GM12891 (cell line): ENCODE results near the gene MVD.

ENCODE experiments used
- DNase-seq: peaks from one replicate; pipeline ENCODE4 v3.0.0; 2011; ENCODE audit warnings: low spot score; ENCODE audit not compliant: insufficient read length
- FAIRE-seq: peaks from 2 replicates; lab custom pipeline; 2011; peaks lifted over from hg19 to GRCh38; lab: Jason Lieb, UNC
- PAX5 ChIP-seq: IDR thresholded peaks from 2 replicates; pipeline ENCODE4 v1.6.1; 2011; ENCODE audit warnings: low read length, moderate library complexity, mild to moderate bottlenecking; ENCODE audit not compliant: insufficient read depth, severe bottlenecking
- POLR2A ChIP-seq: IDR thresholded peaks from 2 replicates; pipeline ENCODE4 v1.6.1; 2011; ENCODE audit warnings: low read depth, low read length, control low read depth
- POLR2AphosphoS5 ChIP-seq: IDR thresholded peaks from 2 replicates; pipeline ENCODE4 v1.6.1; 2011; ENCODE audit warnings: low read depth, low read length, control low read depth
- POU2F2 ChIP-seq: IDR thresholded peaks from 2 replicates; pipeline ENCODE4 v1.6.1; 2011; ENCODE audit warnings: low read depth, mild to moderate bottlenecking, control low read depth, low read length, moderate library complexity
- SPI1 ChIP-seq: IDR thresholded peaks from 2 replicates; pipeline ENCODE4 v1.6.1; 2011; ENCODE audit warnings: low read depth, low read length, control low read depth
- TAF1 ChIP-seq: IDR thresholded peaks from 2 replicates; pipeline ENCODE4 v1.6.1; 2011; ENCODE audit warnings: low read depth, low read length, control low read depth

The MVD gene

DNA sequence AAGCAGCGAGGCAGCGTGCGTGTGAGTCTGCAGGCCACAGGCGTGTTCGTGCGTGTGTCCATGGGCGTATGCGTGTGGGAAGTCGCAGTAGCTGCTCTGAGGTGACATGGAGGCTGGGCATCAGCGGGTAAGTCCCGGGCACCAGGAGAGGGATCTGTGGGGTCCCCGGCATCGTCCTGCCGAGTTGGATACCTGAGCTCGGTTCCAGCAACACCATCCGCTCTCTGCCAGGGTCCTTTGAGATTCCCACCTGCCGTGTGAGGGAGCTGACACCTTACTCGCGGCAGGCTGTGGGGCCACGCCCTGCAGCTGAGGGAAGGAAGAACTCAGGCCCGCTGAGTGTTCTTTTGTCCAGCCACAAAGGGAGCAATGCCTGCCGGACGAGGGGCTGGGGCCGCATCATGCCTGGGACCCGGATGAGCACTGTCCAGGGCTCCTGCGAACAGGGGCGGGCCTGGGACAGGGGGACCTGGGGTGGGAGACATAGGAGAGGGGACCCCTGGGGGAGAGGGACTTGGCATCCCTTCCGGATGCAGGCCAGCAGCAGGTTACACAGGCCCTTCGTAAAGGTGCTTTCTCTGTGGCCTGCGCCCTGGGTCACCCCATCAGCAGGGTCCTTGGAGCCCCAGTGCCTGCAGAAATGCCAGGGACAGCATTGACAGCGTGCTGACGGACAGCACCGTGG is 28.4 kb upstream of the MVD start:
- FAIRE-seq (peak; percentile 31), DNase-seq (no peak)
- no peak for TF ChIP-seq POU2F2
- no peak for TF ChIP-seq POLR2A
- no peak for TF ChIP-seq PAX5
- TF ChIP-seq TAF1 = no peak
- TF ChIP-seq SPI1 = no peak
- no peak for TF ChIP-seq POLR2AphosphoS5

DNA sequence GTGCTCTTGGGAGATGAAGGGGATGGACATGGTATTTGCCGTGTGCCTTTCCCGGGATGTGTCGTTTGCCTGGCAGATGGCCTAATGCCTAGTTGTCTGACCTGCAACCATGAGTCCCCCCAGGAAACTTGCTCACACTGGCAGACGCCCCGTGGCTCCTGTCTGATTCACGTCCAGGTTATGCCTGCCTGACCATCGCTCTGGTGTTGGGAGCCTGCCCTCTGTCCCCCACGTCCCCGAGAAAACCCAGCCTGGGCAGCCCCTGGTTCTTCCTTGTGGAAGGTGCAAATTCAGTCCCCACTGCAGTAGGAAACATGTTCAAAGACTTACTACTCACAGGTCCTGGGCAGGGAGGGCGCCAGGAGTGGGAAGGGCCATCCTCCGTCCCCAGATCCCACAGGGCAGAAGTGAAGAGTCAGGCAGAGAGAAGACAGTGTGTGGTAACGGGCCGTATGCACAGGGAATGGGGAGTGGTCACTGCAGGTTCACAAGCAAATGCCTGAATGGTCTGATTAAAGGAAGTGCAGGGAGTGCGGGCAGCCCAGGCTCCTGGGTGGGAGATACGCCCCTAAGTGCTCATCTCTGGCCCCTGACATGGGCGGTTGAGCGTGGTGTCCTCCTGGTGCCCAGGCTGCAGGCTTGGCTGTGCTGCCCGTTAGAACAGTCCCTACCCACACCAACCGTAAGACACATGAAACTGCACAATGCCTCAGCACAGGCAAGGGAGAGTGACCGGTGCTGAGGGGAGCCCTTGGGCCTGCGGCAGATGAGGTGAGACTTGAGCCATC is 27.6 kb upstream of the MVD start:
- TF ChIP-seq POLR2AphosphoS5 (no peak), TAF1 (no peak), PAX5 (no peak), POU2F2 (no peak), POLR2A (no peak), SPI1 (no peak)
- FAIRE-seq (no peak), DNase-seq (no peak)

DNA sequence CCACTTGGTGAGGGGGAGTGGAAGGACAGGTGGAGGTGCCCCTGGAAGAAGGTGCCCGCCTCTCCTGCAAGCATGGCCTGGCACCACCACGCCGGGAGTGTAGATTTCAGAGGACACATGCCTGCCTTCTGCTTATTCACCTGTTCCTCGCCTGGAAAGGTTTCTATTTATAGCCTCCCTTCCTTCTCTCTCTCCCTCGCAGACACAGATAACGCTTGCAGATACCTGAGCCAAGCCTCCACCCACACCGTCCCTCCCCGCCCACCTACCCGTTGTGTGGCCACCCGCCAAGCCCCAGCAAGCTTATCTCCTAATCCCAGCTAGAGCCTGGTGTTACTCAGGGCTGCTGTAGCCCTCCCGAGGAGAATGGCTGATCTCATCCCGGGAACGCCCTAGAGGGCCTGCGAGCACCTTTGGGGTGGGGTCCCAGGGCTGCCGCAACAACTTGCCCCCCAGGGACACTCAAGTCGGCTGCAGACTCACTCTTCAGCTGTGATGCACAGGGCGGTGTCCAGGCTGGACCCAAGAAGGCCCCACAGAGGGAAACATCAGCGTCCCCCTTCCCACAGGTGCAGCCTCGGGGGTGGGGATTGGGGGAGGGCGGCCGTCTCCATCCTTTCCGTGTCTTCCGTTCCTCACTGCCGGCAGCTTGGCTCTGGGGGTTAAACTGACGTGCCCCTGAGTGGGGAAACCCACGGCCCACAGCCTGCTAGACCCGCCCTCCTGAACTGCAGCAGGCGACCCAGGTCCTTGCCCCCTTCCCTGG is 25.3 kb upstream of the MVD start:
- DNase-seq = no peak
- TF ChIP-seq POLR2A (no peak), SPI1 (no peak), TAF1 (no peak), POU2F2 (no peak), PAX5 (no peak), POLR2AphosphoS5 (no peak)
- no peak for FAIRE-seq

DNA sequence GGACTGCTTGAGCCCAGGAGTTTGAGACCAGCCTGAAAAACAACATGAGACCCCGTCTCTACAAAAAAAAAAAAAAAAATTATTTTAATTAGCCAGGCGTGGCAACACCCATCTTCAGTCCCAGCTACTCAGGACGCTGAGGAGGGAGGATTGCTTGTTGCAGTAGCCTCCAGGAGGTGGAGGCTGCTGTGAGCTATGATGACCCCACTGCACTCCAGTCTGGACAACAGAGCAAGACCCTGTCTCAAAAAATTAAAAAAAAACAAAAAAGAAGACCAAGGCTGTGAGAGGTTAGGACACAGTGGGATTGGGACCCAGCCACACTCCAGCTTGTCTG is 24.8 kb upstream of the MVD start:
- FAIRE-seq (no peak), DNase-seq (no peak)
- TF ChIP-seq POLR2AphosphoS5 (no peak), TAF1 (no peak)

DNA sequence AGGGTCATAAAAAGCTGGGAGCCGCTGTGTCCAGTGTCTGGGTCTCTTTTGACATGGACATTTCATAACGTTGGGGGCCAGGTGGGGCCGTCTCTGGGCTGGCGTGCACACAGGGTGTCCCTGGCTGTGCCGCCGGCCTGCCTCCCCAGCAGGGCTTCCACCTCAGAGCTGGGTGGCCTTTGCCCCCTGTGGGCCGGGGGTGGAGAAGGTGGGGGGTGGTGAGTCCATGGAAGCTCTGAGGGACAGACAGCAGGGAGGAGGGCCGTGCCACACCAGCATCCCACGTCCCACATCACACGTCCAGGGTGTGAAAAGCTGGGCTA is 24.3 kb upstream of the MVD start:
- no peak for TF ChIP-seq POLR2AphosphoS5
- no peak for TF ChIP-seq POU2F2
- no peak for TF ChIP-seq POLR2A
- TF ChIP-seq PAX5 = no peak
- TF ChIP-seq SPI1 = no peak
- TF ChIP-seq TAF1 = no peak
- DNase-seq (no peak), FAIRE-seq (no peak)

DNA sequence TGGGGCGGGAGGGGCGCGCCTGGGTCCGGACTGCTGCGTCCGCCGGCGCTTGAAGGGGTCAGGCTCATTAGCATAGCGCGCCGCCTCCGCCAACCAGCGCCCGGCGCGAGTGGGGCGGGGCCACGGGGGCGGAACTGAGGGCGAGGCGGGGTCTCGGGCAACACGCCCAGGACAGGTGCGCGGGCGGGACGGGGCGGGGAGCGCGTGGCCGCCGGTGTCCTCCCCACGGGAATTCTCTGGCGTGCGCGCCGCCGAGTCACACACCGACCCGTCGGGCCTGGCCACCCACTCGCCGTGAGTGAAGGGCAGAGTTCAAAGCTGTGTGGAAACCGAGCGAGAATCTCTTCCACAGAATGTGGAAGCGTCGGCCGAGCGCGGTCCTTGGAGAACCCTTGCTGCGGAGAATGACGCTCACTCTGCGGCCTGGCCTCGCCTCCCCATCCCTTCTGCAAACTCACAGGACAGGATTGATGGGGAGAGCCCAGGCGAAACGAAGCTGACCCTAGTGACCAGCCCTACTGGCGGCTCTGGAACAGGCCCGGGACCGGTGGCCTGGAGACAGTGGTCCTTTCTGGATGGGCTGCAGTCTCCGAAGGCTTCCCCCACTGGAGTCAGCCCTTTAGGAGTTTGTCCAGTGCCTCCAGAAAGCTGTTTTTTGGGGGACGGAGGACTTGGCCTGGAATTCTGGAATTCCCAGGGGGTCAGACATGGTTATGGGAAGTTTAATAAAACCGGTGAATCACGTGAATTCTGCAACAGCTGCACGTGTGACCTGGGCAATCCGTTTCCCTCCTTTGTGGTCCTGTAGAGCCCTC is 23.8 kb upstream of the MVD start, which contains the start of gene SNAI3:
SNAI3 (minus strand) TSS at position 69 of the 815 bp plus-strand sequence. CDS start 101 bp downstream, outside the sequence.
- DNase-seq (peak; percentile 95), FAIRE-seq (peak; percentile 93)
- TF ChIP-seq PAX5 (no peak), POLR2A (no peak), TAF1 (no peak), POU2F2 (peak; percentile 29; the same call in 1 of the 2 replicates), POLR2AphosphoS5 (peak; percentile 49; the same call in 1 of the 2 replicates)

DNA sequence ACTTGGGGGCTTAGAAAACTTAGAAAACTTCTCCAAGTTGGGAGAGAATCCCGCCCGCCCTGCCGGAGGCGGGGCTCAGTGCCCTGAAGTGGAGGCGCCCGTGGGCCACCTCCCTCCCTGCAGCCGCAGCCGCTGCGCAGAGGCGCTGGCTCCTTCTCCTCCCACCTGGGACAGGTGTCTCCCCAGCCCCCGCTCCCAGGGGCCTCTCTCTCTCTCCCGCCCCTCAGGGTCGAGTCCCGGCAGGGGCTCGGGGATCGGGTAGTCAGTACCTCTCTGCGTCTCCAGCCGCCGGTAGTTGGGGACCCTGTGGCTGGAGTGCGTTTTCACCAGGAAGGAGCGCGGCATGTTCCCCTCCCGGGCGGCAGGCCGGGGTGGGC is 23.2 kb upstream of the MVD start:
- FAIRE-seq (no peak), DNase-seq (no peak)
- TF ChIP-seq SPI1 (no peak), PAX5 (no peak), POLR2A (no peak), TAF1 (no peak), POU2F2 (no peak), POLR2AphosphoS5 (no peak)

DNA sequence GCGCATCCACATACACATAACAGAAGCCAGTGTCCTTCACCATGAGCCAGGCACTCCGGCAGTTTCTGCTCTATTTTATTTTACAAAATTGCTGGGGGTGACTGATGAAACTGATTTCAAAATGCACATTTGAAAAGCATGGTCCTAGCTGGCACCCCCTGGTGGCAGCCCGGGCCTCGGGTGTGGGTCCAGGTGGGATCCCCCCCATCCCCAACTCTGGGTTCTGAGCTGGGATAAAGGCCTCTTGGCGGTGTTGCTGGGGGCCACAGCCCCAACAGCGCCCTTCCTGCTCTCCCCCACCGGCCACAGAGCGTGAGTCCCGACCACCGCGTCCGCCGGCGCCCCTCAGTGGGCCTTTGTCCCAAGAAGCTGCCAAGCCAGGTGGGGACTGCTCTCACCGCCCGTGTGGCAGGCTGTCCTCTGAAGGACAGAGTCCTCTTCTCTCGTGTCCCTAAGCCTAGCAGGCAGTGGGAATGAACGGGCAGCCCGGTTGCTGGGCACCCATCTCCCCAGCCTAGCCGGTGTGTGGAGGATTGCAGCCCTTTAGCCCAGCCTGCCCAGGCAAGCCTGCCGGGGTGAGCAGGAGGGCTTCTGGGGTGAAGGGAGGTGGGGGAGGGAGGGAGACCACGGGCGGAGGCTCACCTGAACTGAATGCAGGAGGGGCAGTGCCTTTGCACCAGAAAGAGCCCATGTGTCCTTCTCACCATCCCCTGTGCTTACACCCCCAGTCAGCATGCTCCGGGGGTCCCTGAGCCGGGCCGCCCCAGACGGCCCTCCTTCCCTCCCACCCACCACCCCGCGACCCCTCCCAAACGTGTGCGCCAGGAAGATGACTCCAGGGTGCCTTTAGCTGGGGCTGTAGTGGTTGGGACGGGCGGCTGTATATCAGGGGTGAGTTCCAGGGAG is 22.5 kb upstream of the MVD start:
- DNase-seq (no peak), FAIRE-seq (no peak)
- no peak for TF ChIP-seq SPI1
- TF ChIP-seq TAF1 = no peak
- TF ChIP-seq POU2F2 = no peak
- TF ChIP-seq PAX5 = no peak
- TF ChIP-seq POLR2AphosphoS5 = no peak
- no peak for TF ChIP-seq POLR2A
